ENCODE data around the gene SLC25A39. TPM values are rescaled to one million over a fixed set of nuclear protein-coding genes. Genes with fewer than 3 reads are reported as not detected.
A peak's percentile ranks its signal among the peaks of the same experiment; 100 is the strongest.
"Not testable (repeated sequence)": the region's sequence is repeated elsewhere in the genome, so short reads cannot be mapped to it uniquely, and the experiment has no call there.

Gene SLC25A39
- total RNA-seq, 2 donors from 2014 or later: 115 to 267 TPM

- no peaks in the 10 kb centered on the region for H3K9me3 ChIP-seq
- H3K27ac ChIP-seq: no peak overlapping the region
- peaks cover 5% of the 10 kb centered on the region for H3K36me3 ChIP-seq
- no peak for TF ChIP-seq CTCF (IDR thresholded peaks at IDR 0.05)
- DNase-seq: no peak
- H3K4me3 ChIP-seq: no peak overlapping the region
- intact Hi-C loops (cut with DNase I): no loop called here
- no peak overlapping the region for H3K9ac ChIP-seq (ENCODE audit: low read depth in 2 of 2, low read length in 2 of 2)
- H3K27me3 ChIP-seq: no peaks in the 10 kb centered on the region
- peaks cover 6% of the 10 kb centered on the region for H3K4me1 ChIP-seq
Observed at GRCh38 chr17:44348234-44348987, 23.8 kb upstream of the SLC25A39 start.

- H3K9me3 ChIP-seq; H3K4me1 ChIP-seq; H3K4me3 ChIP-seq; H3K27me3 ChIP-seq; intact Hi-C loops (cut with DNase I); H3K9ac ChIP-seq (ENCODE audit: low read depth in 2 of 2, low read length in 2 of 2); H3K36me3 ChIP-seq; DNase-seq: not testable (repeated sequence)
- peak overlapping the region; percentile 18 for H3K27ac ChIP-seq
Observed at GRCh38 chr17:44347206-44348055, 22.8 kb upstream of the SLC25A39 start.

DNA sequence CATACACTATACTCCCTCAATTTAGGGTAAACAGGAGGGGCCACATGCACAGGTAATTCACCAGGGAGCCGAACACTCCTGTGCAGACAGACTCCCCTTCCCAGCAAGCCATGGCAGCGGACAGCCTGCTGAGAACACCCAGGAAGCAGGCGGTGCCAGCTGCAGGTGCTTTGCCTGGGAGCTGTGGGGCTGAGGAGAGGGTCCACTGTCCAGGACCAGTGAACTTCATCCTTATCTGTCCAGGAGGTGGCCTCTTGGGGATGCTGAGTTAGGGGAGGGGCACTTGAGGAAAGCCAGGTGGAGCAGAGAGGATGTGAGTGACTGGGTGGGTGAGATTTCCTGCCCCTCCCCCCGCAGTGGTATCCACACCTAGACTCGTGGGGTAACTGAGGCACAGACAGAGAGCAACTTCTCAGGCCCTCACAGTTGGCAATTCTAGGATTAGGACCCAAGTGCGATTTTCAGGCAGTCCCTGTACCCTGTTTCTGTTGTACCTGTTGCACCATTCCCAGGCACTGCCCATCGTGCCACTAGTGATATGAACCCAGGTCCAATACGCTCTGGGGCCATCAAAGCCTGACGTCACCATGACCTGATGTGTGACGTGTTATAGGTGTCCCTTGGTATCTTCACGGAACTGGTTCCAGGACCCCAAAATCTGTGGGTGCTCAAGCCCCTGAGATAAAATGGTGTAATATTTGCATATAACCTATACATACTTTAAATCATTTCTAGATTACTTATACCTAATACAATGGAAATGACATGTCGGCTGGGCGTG is 21.6 kb upstream of the SLC25A39 start:
- intact Hi-C loops (cut with DNase I): no loop called here
- DNase-seq: no peak
- Histone ChIP-seq H3K27me3 (no peaks in the 10 kb centered on the region), H3K9ac (ENCODE audit: low read depth in 2 of 2, low read length in 2 of 2) (peak overlapping the region; percentile 96 to 99), H3K36me3 (no peaks in the 10 kb centered on the region), H3K4me3 (peak overlapping the region; percentile 80), H3K9me3 (no peaks in the 10 kb centered on the region), H3K27ac (peak overlapping the region; percentile 93), H3K4me1 (peaks cover 6% of the 10 kb centered on the region)
- TF ChIP-seq CTCF (IDR thresholded peaks at IDR 0.05): no peak

GRCh38 chr17:44345454-44346026 is 20.9 kb upstream of the SLC25A39 start:
- H3K9me3 ChIP-seq: no peaks in the 10 kb centered on the region
- peaks cover 6% of the 10 kb centered on the region for H3K4me1 ChIP-seq
- DNase-seq: peak; percentile 75
- peak overlapping the region; percentile 93 for H3K27ac ChIP-seq
- H3K9ac ChIP-seq (ENCODE audit: low read depth in 2 of 2, low read length in 2 of 2): peak overlapping the region; percentile 96 to 99
- no peaks in the 10 kb centered on the region for H3K36me3 ChIP-seq
- intact Hi-C loops (cut with DNase I): no loop called here
- H3K27me3 ChIP-seq: no peaks in the 10 kb centered on the region
- no peak for TF ChIP-seq CTCF (IDR thresholded peaks at IDR 0.05)
- H3K4me3 ChIP-seq: peak overlapping the region; percentile 80

DNA sequence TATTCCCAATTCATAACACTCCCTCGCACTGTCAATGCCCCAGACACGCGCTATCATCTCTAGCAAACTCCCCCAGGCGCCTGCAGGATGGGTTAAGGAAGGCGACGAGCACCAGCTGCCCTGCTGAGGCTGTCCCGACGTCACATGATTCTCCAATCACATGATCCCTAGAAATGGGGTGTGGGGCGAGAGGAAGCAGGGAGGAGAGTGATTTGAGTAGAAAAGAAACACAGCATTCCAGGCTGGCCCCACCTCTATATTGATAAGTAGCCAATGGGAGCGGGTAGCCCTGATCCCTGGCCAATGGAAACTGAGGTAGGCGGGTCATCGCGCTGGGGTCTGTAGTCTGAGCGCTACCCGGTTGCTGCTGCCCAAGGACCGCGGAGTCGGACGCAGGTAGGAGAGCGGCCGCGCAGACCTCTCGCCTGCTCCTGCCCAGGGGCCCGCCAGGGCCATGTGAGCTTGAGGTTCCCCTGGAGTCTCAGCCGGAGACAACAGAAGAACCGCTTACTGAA is 20.4 kb upstream of the SLC25A39 start, which contains the start of gene GRN:
Gene GRN (plus strand): TSS at position 364 of the 515 bp plus-strand sequence. CDS start 3,863 bp downstream, outside the sequence.
- peaks cover 6% of the 10 kb centered on the region for H3K4me1 ChIP-seq

More for the DNA sequence above, 20.4 kb upstream of the SLC25A39 start, which contains the start of gene GRN:
- H3K9ac ChIP-seq (ENCODE audit: low read depth in 2 of 2, low read length in 2 of 2): peak within 1 kb of the TSS; percentile 96 to 99
- TF ChIP-seq CTCF (IDR thresholded peaks at IDR 0.05): no peak
- H3K27me3 ChIP-seq: no peaks in the 10 kb centered on the region
- intact Hi-C loops (cut with DNase I): no loop called here
- H3K27ac ChIP-seq: peak within 1 kb of the TSS; percentile 93
- H3K36me3 ChIP-seq: no peaks in the 10 kb centered on the region
- no peaks in the 10 kb centered on the region for H3K9me3 ChIP-seq
- peak; percentile 98 for DNase-seq
- peak within 1 kb of the TSS; percentile 80 for H3K4me3 ChIP-seq

Measured in colonic mucosa (tissue), 4 donors.